KMS-11 (cell line): ENCODE data around the gene DNAJB1.
"Not testable (repeated sequence)": the region's sequence is repeated elsewhere in the genome, so short reads cannot be mapped to it uniquely, and the experiment has no call there.

Experiments
- H2AFZ ChIP-seq: fragments of 200-600 bp; sonication (generic); 2 replicates; pipeline ENCODE4 v1.6.1; 2016; ENCODE audit warnings: antibody characterized with exemption, mixed run types, low read depth
- H3K27ac ChIP-seq: fragments of 200-600 bp; sonication (generic); 2 replicates; pipeline ENCODE4 v1.6.1; 2016; ENCODE audit warnings: mild to moderate bottlenecking, mixed run types
- H3K27me3 ChIP-seq: fragments of 200-600 bp; sonication (generic); 2 replicates; pipeline ENCODE4 v1.6.1; 2017; ENCODE audit warnings: mild to moderate bottlenecking, low read depth, mixed run types, moderate library complexity; ENCODE audit not compliant: insufficient read depth
- H3K36me3 ChIP-seq: fragments of 200-600 bp; sonication (generic); 2 replicates; pipeline ENCODE4 v1.6.1; 2017; ENCODE audit warnings: mild to moderate bottlenecking, mixed run types; ENCODE audit not compliant: insufficient read depth
- H3K4me1 ChIP-seq: fragments of 200-600 bp; sonication (generic); 2 replicates; pipeline ENCODE4 v1.6.1; 2016; ENCODE audit warnings: mild to moderate bottlenecking, low read depth, mixed run types; ENCODE audit not compliant: poor library complexity, severe bottlenecking
- H3K4me2 ChIP-seq: fragments of 200-600 bp; sonication (generic); 2 replicates; pipeline ENCODE4 v1.7.0; 2016; ENCODE audit warnings: mild to moderate bottlenecking, mixed run types
- H3K4me3 ChIP-seq: fragments of 200-600 bp; sonication (generic); IDR thresholded peaks from 2 replicates; pipeline ENCODE4 v1.6.1; 2017; ENCODE audit warnings: low read depth, low read length, mixed read lengths; ENCODE audit not compliant: insufficient read depth
- H3K79me2 ChIP-seq: fragments of 200-600 bp; sonication (generic); 2 replicates; pipeline ENCODE4 v1.6.1; 2016; ENCODE audit warnings: low read depth, mixed run types; ENCODE audit not compliant: insufficient read depth
- H3K9ac ChIP-seq: fragments of 200-600 bp; sonication (generic); 2 replicates; pipeline ENCODE4 v1.6.1; 2016; ENCODE audit warnings: mild to moderate bottlenecking, mixed run types
- H4K20me1 ChIP-seq: fragments of 200-600 bp; sonication (generic); 2 replicates; pipeline ENCODE4 v1.6.1; 2016; ENCODE audit warnings: mild to moderate bottlenecking, mixed run types; ENCODE audit not compliant: insufficient read depth
- TF ChIP-seq, protein P1 (sequence below): fragments of 200-600 bp; sonication (generic); conservative IDR thresholded peaks from 2 replicates; pipeline ENCODE4 v1.6.1; 2017; ENCODE audit warnings: low read depth, mild to moderate bottlenecking, antibody characterized with exemption, low read length, moderate library complexity, mixed read lengths

DNAJB1 gene

DNA sequence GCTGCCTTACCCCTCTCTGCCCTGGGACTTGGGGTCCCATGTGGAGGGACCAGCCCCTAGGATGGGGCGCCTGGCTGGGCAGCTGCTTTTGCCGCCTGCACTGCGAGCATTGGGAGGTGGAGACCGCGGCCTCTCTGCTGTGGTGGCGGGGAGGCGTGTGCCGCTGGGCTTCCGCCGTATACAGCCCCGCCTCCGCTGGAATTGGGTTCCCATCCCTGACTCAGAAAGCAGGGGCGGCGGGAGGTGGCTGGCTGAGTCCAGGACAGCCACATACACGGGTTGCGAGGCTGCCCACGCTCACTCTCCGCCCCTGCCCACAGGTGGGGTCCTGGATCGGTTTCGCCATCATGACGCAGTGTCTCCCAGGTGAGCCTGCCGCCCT is 47.1 kb upstream of the DNAJB1 start:
- H3K79me2 ChIP-seq, result no peaks in the 10 kb centered on the region
- no peak overlapping the region for H2AFZ ChIP-seq
- no peaks in the 10 kb centered on the region for H4K20me1 ChIP-seq
- no peak overlapping the region for H3K9ac ChIP-seq
- no peak overlapping the region for H3K4me2 ChIP-seq
- H3K36me3 ChIP-seq, result no peaks in the 10 kb centered on the region
- no peak overlapping the region for H3K4me3 ChIP-seq
- no peak overlapping the region for H3K27ac ChIP-seq
- TF ChIP-seq, protein P1, sequence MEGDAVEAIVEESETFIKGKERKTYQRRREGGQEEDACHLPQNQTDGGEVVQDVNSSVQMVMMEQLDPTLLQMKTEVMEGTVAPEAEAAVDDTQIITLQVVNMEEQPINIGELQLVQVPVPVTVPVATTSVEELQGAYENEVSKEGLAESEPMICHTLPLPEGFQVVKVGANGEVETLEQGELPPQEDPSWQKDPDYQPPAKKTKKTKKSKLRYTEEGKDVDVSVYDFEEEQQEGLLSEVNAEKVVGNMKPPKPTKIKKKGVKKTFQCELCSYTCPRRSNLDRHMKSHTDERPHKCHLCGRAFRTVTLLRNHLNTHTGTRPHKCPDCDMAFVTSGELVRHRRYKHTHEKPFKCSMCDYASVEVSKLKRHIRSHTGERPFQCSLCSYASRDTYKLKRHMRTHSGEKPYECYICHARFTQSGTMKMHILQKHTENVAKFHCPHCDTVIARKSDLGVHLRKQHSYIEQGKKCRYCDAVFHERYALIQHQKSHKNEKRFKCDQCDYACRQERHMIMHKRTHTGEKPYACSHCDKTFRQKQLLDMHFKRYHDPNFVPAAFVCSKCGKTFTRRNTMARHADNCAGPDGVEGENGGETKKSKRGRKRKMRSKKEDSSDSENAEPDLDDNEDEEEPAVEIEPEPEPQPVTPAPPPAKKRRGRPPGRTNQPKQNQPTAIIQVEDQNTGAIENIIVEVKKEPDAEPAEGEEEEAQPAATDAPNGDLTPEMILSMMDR, result no peak
- H3K4me1 ChIP-seq, result no peaks in the 10 kb centered on the region
- no peaks in the 10 kb centered on the region for H3K27me3 ChIP-seq

DNA sequence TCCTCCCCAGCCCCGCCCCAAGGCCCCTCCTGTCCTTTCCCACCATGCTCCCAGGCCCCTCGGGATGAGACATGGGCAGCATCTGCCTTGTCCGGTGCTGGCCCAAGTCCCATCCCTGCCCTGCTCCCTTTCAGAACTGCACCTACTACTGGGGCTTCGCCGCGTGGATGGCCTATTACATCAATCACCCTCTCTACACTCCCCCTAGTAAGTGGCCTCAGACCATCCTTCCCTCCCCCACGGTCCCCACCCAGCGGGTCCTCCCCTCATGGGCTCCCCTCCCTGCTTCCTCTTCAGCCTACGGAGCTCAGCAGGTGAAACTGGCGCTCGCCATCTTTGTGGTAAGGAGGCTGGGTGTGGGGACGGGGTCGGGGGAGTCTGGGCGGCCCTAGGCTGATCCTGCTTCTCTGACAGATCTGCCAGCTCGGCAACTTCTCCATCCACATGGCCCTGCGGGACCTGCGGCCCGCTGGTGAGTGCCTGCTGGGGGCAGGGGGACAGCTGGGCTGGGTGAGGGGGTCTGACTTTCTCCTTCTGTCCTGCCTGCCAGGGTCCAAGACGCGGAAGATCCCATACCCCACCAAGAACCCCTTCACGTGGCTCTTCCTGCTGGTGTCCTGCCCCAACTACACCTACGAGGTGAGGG is 46.6 kb upstream of the DNAJB1 start:
- H3K4me2 ChIP-seq, H3K27ac ChIP-seq, H2AFZ ChIP-seq, H3K9ac ChIP-seq, H3K27me3 ChIP-seq, H3K4me1 ChIP-seq, H3K4me3 ChIP-seq, H3K79me2 ChIP-seq, H4K20me1 ChIP-seq, H3K36me3 ChIP-seq: not testable (repeated sequence)

DNA sequence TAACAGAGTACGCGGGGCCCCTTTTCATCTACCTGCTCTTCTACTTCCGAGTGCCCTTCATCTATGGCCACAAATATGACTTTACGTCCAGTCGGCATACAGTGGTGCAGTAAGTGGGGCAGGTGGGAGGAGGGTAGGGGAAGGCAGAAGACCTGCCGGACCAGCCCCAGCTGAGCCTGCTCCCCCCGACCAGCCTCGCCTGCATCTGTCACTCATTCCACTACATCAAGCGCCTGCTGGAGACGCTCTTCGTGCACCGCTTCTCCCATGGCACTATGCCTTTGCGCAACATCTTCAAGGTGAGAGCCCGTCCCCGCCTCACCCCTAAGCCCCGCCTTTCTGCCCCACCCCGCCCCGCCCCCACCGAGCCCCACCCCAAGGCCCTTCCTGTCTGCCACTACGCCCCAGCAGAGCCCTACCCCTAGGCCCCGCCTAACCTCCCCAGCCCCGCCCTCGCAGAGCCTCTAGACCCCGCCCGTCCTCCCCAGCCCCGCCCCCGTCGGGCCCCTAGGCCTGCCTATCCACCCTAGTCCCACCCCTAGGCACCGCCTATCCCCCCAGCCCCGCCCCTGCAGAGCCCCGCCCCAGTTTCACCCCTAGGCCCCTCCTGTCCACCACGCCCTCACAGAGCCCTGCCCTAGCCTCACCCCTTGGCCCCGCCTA is 45.9 kb upstream of the DNAJB1 start:
- TF ChIP-seq, protein P1, result no peak
- no peaks in the 10 kb centered on the region for H3K36me3 ChIP-seq
- no peak overlapping the region for H3K9ac ChIP-seq
- no peaks in the 10 kb centered on the region for H3K79me2 ChIP-seq
- H3K4me2 ChIP-seq, result no peak overlapping the region
- no peaks in the 10 kb centered on the region for H3K4me1 ChIP-seq
- no peak overlapping the region for H3K4me3 ChIP-seq
- H3K27me3 ChIP-seq, result no peaks in the 10 kb centered on the region
- H4K20me1 ChIP-seq, result no peaks in the 10 kb centered on the region
- no peak overlapping the region for H3K27ac ChIP-seq
- no peak overlapping the region for H2AFZ ChIP-seq

DNA sequence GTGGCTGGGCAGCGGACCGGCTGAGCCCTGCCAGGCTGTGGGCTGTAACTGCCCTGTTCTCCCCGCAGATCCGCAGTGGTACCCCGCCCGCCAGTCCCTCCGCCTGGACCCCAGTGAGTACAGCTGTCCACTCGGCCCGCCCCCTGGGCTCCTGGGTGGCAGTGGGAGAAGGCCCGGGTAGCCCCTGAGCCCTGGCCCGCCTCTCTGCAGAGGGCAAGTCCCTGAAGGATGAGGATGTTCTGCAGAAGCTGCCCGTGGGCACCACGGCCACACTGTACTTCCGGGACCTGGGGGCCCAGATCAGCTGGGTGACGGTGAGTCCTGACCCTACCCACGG is 45.4 kb upstream of the DNAJB1 start:
- Histone ChIP-seq H3K27ac (no peak overlapping the region), H4K20me1 (no peaks in the 10 kb centered on the region), H3K9ac (no peak overlapping the region), H3K4me1 (no peaks in the 10 kb centered on the region), H3K36me3 (no peaks in the 10 kb centered on the region), H3K27me3 (no peaks in the 10 kb centered on the region), H3K4me3 (no peak overlapping the region), H3K4me2 (no peak overlapping the region), H3K79me2 (no peaks in the 10 kb centered on the region), H2AFZ (no peak overlapping the region)
- TF ChIP-seq, protein P1, result no peak
